ENCODE measurements around the gene SCRN3. TPM values are rescaled to one million over a fixed set of nuclear protein-coding genes. Genes with fewer than 3 reads are reported as not detected.

The SCRN3 gene, protein sequence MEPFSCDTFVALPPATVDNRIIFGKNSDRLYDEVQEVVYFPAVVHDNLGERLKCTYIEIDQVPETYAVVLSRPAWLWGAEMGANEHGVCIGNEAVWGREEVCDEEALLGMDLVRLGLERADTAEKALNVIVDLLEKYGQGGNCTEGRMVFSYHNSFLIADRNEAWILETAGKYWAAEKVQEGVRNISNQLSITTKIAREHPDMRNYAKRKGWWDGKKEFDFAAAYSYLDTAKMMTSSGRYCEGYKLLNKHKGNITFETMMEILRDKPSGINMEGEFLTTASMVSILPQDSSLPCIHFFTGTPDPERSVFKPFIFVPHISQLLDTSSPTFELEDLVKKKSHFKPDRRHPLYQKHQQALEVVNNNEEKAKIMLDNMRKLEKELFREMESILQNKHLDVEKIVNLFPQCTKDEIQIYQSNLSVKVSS
- total RNA-seq, result 19.3 and 22.6 TPM in 2 replicates

DNA sequence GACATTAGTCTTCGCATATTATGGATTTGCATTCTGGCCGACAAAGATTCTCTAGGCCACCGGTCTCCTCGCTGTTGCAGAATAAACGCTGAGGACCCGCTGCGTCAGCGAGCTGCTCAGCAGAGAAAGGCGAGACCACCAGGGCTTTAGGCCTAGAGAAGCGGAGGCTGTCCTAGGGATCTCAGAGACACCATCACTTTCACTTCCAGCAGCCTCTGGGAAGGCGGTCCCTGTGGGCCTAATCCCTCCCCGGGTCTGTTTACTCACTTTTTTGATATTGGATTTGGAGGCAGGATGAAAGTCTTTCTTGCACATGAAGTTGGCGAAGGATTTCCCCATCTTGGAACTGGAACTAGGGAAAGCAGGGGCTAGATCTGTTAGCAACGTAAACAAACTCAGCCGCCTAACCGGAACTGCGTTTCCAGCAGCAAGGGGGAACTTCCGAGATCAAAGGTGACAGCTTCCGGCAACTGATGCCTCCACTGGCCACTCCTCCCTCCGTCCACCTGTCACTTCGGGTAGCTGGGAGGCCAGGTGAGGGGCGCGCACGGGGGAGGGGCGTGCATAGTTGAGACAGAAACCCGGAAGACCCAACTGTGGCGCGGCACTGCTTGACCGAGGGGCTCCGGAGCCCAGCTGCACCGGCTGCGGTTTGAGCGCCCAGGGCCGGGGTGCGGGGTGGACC is at the start of gene SCRN3:
SCRN3 (plus strand) TSS at position 447 of the 685 bp plus-strand sequence. CDS start 2,554 bp downstream, outside the sequence.

Other genes starting within 250 kb of the SCRN3 start
- 85.8 and 106 TPM in 2 replicates for gene OLA1, start 147.2 kb upstream of the SCRN3 start, total RNA-seq
- 0.14 TPM in 1 of 2 replicates, not detected in the other for gene SP9, start 60.8 kb upstream of the SCRN3 start, total RNA-seq
- gene GPR155, start 91.3 kb downstream of the SCRN3 start, total RNA-seq, result 1.6 and 5.0 TPM in 2 replicates
- gene WIPF1, start 202.1 kb downstream of the SCRN3 start, total RNA-seq, result 4.6 and 17.8 TPM in 2 replicates